ENCODE measurements around the gene ZFPM1.

DNA sequence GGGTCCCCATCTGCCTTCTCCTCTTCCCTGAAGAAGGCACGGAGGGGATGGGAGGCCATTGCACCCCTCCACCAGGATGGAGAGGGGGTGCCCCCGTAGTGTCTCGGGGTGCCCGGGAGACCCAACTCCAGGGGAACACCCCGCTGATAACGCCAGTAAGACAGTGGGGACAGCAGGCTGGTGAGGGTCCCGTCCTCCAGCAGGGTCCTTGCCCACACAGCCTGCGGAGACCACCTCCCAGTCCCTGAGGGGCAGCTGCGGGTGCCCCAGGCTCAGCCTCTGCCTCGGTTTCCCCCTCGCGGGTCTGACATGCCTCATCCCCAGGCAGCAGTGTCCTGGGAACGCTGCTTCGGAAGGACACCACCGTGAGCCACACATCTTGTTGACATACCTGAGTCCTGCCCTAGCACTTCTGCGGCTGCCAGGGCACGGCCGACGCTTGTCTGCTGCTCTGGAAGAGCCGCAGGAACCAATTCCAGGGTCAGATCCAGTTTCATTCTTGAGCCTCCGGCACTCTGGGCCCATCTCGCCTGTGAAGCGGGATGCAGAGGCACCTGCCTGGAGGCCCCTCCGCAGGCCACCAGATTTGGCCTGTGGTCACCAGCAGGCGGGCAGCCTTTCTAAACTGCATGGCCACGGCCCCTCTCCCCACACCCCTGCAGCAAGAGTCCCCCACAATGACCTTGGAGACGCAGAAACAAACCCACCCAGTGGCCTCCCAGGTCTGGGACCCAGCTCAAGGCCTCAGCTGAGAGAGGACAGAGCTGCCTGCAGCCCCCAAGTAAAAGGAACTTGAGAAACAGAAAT is 77.2 kb downstream of the ZFPM1 start:
- TF ChIP-seq, protein P1, sequence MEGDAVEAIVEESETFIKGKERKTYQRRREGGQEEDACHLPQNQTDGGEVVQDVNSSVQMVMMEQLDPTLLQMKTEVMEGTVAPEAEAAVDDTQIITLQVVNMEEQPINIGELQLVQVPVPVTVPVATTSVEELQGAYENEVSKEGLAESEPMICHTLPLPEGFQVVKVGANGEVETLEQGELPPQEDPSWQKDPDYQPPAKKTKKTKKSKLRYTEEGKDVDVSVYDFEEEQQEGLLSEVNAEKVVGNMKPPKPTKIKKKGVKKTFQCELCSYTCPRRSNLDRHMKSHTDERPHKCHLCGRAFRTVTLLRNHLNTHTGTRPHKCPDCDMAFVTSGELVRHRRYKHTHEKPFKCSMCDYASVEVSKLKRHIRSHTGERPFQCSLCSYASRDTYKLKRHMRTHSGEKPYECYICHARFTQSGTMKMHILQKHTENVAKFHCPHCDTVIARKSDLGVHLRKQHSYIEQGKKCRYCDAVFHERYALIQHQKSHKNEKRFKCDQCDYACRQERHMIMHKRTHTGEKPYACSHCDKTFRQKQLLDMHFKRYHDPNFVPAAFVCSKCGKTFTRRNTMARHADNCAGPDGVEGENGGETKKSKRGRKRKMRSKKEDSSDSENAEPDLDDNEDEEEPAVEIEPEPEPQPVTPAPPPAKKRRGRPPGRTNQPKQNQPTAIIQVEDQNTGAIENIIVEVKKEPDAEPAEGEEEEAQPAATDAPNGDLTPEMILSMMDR (IDR thresholded peaks at IDR 0.05) = no peak
- TF ChIP-seq POLR2AphosphoS5 (IDR thresholded peaks at IDR 0.05; ENCODE audit: insufficient read depth in 1 of 2, low read depth in 1 of 2) (no peak), POLR2A (IDR thresholded peaks at IDR 0.05) (no peak)
